IPS DF 4.7 (cell line): ENCODE data around the gene TBC1D5.

Source experiments
- DNase-seq: peaks from one replicate; pipeline ENCODE4 v3.0.0-alpha.2; 2013; ENCODE audit warnings: low spot score; ENCODE audit errors: extremely low read depth

TBC1D5 gene

GRCh38 chr3:17110660-17111396 lies 631.6 kb downstream of the TBC1D5 start:
- DNase-seq, result no peak
